Stomach (tissue), 4 donors: ENCODE results near the gene MYL11.

Source experiments
- CTCF ChIP-seq, 7 experiments: fragments of 450-650 bp in 4 of 7; fragments of 200-600 bp in 3 of 7; sonication (generic) in 3 of 7; IDR thresholded peaks; one replicate each; pipeline ENCODE4 v1.5.1; 2016 to 2019; ENCODE audit warnings: antibody characterized with exemption in 7 of 7, control low read depth in 2 of 7, mild to moderate bottlenecking in 1 of 7
- POLR2AphosphoS5 ChIP-seq, 3 donors: sonication (generic); formaldehyde crosslinking; IDR thresholded peaks; one replicate each; pipeline ENCODE4 v1.6.1; 2016; ENCODE audit warnings: antibody characterized with exemption in 3 of 3

GRCh38 chr16:30409125-30410060, 34.8 kb downstream of the MYL11 start:
- TF ChIP-seq POLR2AphosphoS5 (IDR thresholded peaks at IDR 0.05) (peak in 2 of 3 donors; percentile 42 to 65), CTCF (IDR thresholded peaks at IDR 0.05) (peak in 5 of 7 experiments; percentile 77 to 94 (median 89))
